Measurements from ENCODE around the gene LEP.

LEP gene

DNA sequence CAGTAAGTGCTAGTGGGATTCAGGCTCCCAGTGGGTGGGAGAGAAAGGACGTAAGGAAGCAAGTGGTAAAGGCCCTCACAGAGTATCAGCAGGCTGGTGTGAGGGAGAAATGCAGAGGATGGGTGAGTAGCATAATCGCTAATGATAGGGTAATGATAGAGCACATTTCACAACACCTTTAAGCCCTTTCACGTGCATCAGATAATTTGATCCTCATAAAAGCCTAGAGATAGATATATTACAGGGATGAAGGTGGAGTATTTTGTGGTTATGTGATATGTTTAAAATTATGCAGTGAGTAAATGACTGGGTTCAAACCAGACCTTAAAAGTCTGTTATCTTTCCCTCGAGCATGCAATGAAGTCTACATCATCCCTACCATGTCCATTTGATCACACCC lies 10.3 kb downstream of the LEP start:
- DNase-seq, result no peak

DNA sequence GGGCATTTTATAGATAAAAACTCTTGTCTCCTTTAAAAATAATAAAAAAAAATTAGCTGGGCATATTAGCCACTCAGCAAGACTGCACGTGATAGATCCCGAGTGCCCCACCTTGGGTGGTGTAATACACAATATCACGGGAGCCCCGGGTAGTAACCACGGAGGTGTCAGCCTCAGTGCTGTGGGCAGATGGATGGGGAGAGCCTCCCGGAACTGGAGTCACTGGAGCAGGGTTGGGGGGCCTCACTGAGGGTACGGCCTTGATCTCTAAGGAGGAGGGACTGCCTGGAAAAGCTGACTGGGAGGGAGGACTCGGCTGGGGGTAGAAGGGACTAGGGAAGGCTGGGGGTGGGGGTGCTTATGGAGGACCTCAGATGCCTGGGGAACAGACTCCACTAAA lies 12.6 kb downstream of the LEP start:
- DNase-seq, result no peak

DNA sequence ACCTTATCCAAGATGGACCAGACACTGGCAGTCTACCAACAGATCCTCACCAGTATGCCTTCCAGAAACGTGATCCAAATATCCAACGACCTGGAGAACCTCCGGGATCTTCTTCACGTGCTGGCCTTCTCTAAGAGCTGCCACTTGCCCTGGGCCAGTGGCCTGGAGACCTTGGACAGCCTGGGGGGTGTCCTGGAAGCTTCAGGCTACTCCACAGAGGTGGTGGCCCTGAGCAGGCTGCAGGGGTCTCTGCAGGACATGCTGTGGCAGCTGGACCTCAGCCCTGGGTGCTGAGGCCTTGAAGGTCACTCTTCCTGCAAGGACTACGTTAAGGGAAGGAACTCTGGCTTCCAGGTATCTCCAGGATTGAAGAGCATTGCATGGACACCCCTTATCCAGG lies 13.4 kb downstream of the LEP start:
- no peak for DNase-seq

GRCh38 chr7:128255271-128255670 lies 14.2 kb downstream of the LEP start:
- no peak for DNase-seq

- DNase-seq, result no peak
These were observed 16.4 kb downstream of the LEP start for GRCh38 chr7:128257458-128257857.

- DNase-seq, result no peak
These were observed 18.3 kb downstream of the LEP start for GRCh38 chr7:128259131-128260061.

- no peak for DNase-seq
These were observed 19.2 kb downstream of the LEP start for GRCh38 chr7:128260069-128260795.

DNA sequence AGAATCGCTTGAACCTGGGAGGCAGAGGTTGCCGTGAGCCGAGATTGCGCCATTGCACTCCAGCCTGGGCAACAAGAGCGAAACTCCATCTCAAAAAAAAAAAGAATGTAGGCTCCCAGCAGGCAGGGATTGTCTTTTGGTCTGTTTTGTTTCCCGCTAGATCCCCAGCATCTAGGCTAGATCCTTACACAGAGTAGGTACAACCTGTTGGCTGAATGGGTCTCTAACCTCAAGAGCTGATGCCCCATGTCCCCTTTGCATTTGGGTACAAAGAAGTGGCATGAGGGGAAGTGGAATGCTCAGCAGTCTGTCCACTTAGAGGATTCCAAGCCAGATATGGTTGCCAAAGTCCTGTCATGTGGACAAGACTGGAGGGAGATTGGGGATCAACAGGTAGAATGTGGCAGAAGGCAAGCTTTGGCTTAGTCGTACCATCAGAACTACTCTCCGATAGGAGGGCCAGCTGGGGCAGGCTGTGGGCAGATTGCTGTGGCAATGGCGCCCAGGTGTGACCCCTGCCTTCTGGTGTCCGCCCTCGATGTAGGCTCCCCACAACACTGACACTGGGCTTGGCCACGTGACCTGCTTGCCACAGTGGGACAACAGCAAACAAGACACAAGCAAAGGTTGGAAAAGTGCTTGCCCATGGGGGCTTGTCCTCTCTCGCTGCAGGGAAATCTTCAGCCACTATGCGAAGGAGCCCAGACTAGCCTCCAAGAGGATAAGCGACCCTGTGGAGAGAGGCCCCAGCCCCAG lies 21.4 kb downstream of the LEP start:
- no peak for DNase-seq

- DNase-seq, result no peak
These were observed 22.3 kb downstream of the LEP start for GRCh38 chr7:128263420-128263819.

GRCh38 chr7:128264477-128264876 lies 23.4 kb downstream of the LEP start:
- no peak for DNase-seq

- DNase-seq, result no peak
These were observed 24.3 kb downstream of the LEP start for GRCh38 chr7:128265156-128265905.

DNA sequence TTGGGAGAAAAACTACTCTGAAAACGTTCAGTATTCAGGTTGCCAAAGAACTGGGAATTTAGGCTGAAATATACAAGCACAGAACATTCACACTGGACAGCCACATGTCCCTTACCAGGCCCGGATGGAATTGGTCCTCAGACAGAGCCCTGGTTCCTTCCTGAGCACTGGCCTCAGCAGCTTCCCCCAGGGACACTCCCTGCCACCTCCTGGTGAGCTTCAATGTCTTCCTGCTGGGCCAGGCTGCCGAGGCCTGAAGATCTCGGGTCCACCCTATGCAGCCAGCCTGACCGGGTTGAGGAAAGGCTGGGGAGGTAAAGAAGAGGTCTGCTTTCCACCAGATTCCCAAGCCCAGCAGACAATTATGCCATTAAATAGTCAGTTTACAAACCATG lies 24.8 kb downstream of the LEP start:
- no peak for DNase-seq

GRCh38 chr7:128266529-128266882 lies 25.4 kb downstream of the LEP start:
- no peak for DNase-seq

DNA sequence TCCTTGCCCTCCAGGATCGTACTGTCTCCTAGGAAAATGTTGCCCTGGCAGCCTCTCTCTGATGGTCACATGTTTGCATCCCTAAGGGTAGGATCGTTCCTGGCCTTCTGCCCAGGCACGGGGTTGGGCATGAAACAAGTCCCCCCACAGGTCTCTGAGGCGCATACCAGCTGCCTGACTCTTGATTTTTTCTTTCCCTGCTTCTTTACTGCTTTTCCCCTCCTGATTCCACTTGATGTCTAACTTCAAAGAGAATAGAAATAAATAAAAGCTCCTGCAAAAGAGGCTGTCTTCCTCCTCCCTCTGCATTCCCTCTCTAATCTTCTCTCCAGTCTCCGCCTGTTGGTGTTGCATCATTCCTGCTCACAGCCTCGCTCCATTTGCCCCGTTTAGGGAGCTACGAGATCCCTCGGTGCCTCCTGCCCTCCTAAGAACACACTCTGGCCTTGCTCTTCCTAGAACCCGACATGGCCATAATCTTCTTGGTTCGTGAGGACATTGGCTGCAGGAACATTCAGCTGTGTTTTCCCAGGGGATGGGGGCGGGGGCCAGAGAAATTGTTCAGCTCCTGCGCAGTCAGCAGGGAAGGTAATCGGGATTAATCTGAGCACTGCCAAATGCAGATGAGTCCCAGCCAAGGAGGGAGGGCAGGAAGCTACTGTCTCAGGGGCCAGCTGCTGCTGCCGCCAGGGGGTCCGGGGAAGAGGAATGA lies 26.0 kb downstream of the LEP start:
- peak; percentile 34 for DNase-seq

DNA sequence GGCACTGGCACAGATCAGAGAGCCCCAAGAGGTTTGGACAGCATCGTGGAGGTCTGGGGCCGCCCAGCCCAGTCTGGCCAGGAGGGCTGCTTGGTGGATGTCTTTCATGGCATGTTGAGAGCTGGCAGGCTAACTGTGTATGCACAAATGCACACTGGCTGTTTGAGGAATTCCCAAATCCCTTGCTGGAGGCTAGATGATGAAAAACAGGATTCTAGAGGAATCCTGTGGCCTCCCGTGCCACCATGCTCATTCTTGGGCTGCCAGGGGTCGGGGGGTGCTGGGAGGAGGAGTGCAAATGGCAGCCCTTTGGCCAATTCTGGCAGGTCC lies 26.5 kb downstream of the LEP start:
- no peak for DNase-seq

- DNase-seq, result no peak
These were observed 27.2 kb downstream of the LEP start for GRCh38 chr7:128268233-128268632.

- no peak for DNase-seq
These were observed 29.8 kb downstream of the LEP start for GRCh38 chr7:128270826-128271272.

GRCh38 chr7:128271471-128271941 lies 30.4 kb downstream of the LEP start:
- no peak for DNase-seq

DNA sequence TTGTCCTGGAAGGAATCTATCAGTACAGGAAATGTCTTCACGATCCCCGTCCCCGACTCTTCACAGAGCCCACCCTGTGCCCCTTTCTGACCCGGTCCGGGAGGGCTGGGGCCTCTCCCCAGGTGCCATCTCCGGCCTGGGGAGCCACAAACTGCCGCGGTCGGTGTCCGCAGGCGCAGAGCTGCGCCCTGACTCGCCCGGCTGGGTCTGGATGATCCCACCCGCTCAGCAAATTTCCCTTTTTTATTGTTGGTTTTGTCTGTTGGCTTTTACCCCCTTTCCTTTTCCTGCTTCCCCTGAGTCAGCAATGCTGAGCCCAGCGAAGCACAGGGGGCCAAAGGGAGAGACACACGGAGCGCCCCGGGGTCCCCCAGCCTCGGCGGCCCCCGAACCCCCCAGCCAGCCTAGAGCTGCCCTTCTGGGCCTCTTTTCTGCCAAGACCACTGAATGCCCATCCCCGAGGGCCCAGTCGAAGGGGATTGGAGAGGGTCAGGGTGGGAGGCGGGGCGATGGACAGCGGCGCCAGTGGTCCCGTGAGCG lies 30.9 kb downstream of the LEP start:
- DNase-seq, result no peak

- no peak for DNase-seq
These were observed 33.3 kb downstream of the LEP start for GRCh38 chr7:128274246-128274883.
